HG03432 (cell line): Measurements from ENCODE around the gene FBLN5.
A peak's percentile ranks its signal among the peaks of the same experiment; 100 is the strongest.

Source experiments
- ATAC-seq: cut with Tn5 transposase; IDR thresholded peaks from one replicate; pipeline ENCODE4 v1.9.1; 2021; ENCODE audit warnings: mild to moderate bottlenecking, moderate library complexity; ENCODE audit not compliant: unreplicated experiment

The FBLN5 gene

GRCh38 chr14:91947475-91948184, at the start of gene FBLN5:
FBLN5 (minus strand) TSS chr14:91947694; CDS start chr14:91947229, 465 bp downstream.
- ATAC-seq, result no peak

GRCh38 chr14:91996948-91997371, 49.5 kb upstream of the FBLN5 start:
- ATAC-seq, result no peak

- ATAC-seq, result no peak
Measured at GRCh38 chr14:91987192-91987591, 39.7 kb upstream of the FBLN5 start.

- no peak for ATAC-seq
Measured at GRCh38 chr14:91985521-91986255, 38.2 kb upstream of the FBLN5 start.

GRCh38 chr14:91985008-91985407, 37.5 kb upstream of the FBLN5 start:
- ATAC-seq, result no peak

GRCh38 chr14:91983588-91983987, 36.1 kb upstream of the FBLN5 start:
- ATAC-seq, result no peak

- peak; percentile 82 for ATAC-seq
Measured at GRCh38 chr14:91980157-91980556, 32.7 kb upstream of the FBLN5 start.

- ATAC-seq, result no peak
Measured at GRCh38 chr14:91977884-91978283, 30.4 kb upstream of the FBLN5 start.

GRCh38 chr14:91975763-91976162, 28.3 kb upstream of the FBLN5 start:
- ATAC-seq, result no peak

GRCh38 chr14:91971188-91971778, 23.8 kb upstream of the FBLN5 start:
- ATAC-seq, result no peak

- peak; percentile 45 for ATAC-seq
Measured at GRCh38 chr14:91968280-91968679, 20.8 kb upstream of the FBLN5 start.

GRCh38 chr14:91964724-91965123, 17.2 kb upstream of the FBLN5 start:
- ATAC-seq, result no peak

- ATAC-seq, result no peak
Measured at GRCh38 chr14:91964011-91964410, 16.5 kb upstream of the FBLN5 start.

- no peak for ATAC-seq
Measured at GRCh38 chr14:91963465-91963864, 16.0 kb upstream of the FBLN5 start.

GRCh38 chr14:91961297-91962220, 14.1 kb upstream of the FBLN5 start:
- no peak for ATAC-seq

- ATAC-seq, result no peak
Measured at GRCh38 chr14:91957876-91958313, 10.4 kb upstream of the FBLN5 start.

GRCh38 chr14:91956616-91957015, 9.1 kb upstream of the FBLN5 start:
- ATAC-seq, result no peak

- ATAC-seq, result no peak
Measured at GRCh38 chr14:91955168-91955567, 7.7 kb upstream of the FBLN5 start.

GRCh38 chr14:91953170-91953985, 5.9 kb upstream of the FBLN5 start:
- no peak for ATAC-seq
